Measurements from ENCODE around the gene TMSB10.

TMSB10 gene

GRCh38 chr2:84925724-84926376 lies 20.4 kb downstream of the TMSB10 start:
- CTCF ChIA-PET = interaction anchor here (0.7 to 2.8 kb wide), 45 partner anchors 9 to 422 kb away, joined by 3 to 42 read pairs (median 6); partner anchors contain the start of genes KCMF1, TMSB10 and TRABD2A
- 6% methylated on average over 34 of the region's 34 CpGs for WGBS (ENCODE audit: insufficient coverage)

GRCh38 chr2:84927275-84927627 lies 21.8 kb downstream of the TMSB10 start:
- POLR2A ChIA-PET = no interaction called here
- 80% methylated on average over 2 of the region's 3 CpGs for WGBS (ENCODE audit: insufficient coverage)
- CTCF ChIA-PET = interaction anchor here (2.0 to 2.8 kb wide), 8 partner anchors 10 to 85 kb away, joined by 9 to 42 read pairs (median 18); partner anchors contain the start of genes KCMF1 and TMSB10
- Histone ChIP-seq H3K27ac (ENCODE audit: insufficient read depth in 1 of 2, low read depth in 1 of 2, low read length in 2 of 2, poor library complexity in 1 of 2, severe bottlenecking in 2 of 2) (no peak overlapping the region), H3K36me3 (ENCODE audit: control insufficient read depth in 4 of 4, insufficient read depth in 4 of 4, low read length in 3 of 4) (no peaks in the 10 kb centered on the region), H3K4me3 (ENCODE audit: control insufficient read depth in 1 of 7, extremely low read depth in 1 of 7, insufficient read depth in 4 of 7, low read depth in 2 of 7, low read length in 6 of 7) (peak overlapping the region in 2 of 7 experiments; percentile 74 to 83), H3K4me1 (ENCODE audit: control extremely low read depth in 1 of 4, control insufficient read depth in 4 of 4, insufficient read depth in 4 of 4, low read length in 3 of 4) (peaks cover 0 to 29% (median 21%) of the 10 kb centered on the region in 4 experiments), H3K9me3 (ENCODE audit: control extremely low read depth in 1 of 5, control insufficient read depth in 4 of 5, insufficient read depth in 2 of 5, low read depth in 1 of 5, low read length in 4 of 5) (no peaks in the 10 kb centered on the region), H3K27me3 (replicated peaks in 2 of 5; ENCODE audit: control insufficient read depth in 4 of 5, insufficient read depth in 5 of 5, low read length in 4 of 5) (no peaks in the 10 kb centered on the region)
- no peak for DNase-seq

More at GRCh38 chr2:84925724-84926376, 20.4 kb downstream of the TMSB10 start:
- H3K4me1 ChIP-seq (ENCODE audit: control extremely low read depth in 1 of 4, control insufficient read depth in 4 of 4, insufficient read depth in 4 of 4, low read length in 3 of 4) = peaks cover 0 to 29% (median 21%) of the 10 kb centered on the region in 4 experiments
- H3K27me3 ChIP-seq (replicated peaks in 2 of 5; ENCODE audit: control insufficient read depth in 4 of 5, insufficient read depth in 5 of 5, low read length in 4 of 5) = no peaks in the 10 kb centered on the region
- no peaks in the 10 kb centered on the region for H3K9me3 ChIP-seq (ENCODE audit: control extremely low read depth in 1 of 5, control insufficient read depth in 4 of 5, insufficient read depth in 2 of 5, low read depth in 1 of 5, low read length in 4 of 5)
- H3K36me3 ChIP-seq (ENCODE audit: control insufficient read depth in 4 of 4, insufficient read depth in 4 of 4, low read length in 3 of 4) = no peaks in the 10 kb centered on the region
- H3K4me3 ChIP-seq (ENCODE audit: control insufficient read depth in 1 of 7, extremely low read depth in 1 of 7, insufficient read depth in 4 of 7, low read depth in 2 of 7, low read length in 6 of 7) = peak overlapping the region in 6 of 7 experiments; percentile 52 to 83 (median 68)
- H3K27ac ChIP-seq (ENCODE audit: insufficient read depth in 1 of 2, low read depth in 1 of 2, low read length in 2 of 2, poor library complexity in 1 of 2, severe bottlenecking in 2 of 2) = no peak overlapping the region
- DNase-seq = peak; percentile 95 to 97 (median 96)
- POLR2A ChIA-PET = interaction anchor here (0.6 to 1.9 kb wide), 6 partner anchors 14 to 54 kb away, joined by 3 to 8 read pairs (median 4); no protein-coding TSS in a partner anchor

GRCh38 chr2:84931384-84931821 lies 25.9 kb downstream of the TMSB10 start:
- no peaks in the 10 kb centered on the region for H3K27me3 ChIP-seq (replicated peaks in 2 of 5; ENCODE audit: control insufficient read depth in 4 of 5, insufficient read depth in 5 of 5, low read length in 4 of 5)
- no peak overlapping the region for H3K27ac ChIP-seq (ENCODE audit: insufficient read depth in 1 of 2, low read depth in 1 of 2, low read length in 2 of 2, poor library complexity in 1 of 2, severe bottlenecking in 2 of 2)
- 89% methylated on average over 1 of the region's 1 CpG for WGBS (ENCODE audit: insufficient coverage)
- no peaks in the 10 kb centered on the region for H3K36me3 ChIP-seq (ENCODE audit: control insufficient read depth in 4 of 4, insufficient read depth in 4 of 4, low read length in 3 of 4)
- no peak overlapping the region for H3K4me3 ChIP-seq (ENCODE audit: control insufficient read depth in 1 of 7, extremely low read depth in 1 of 7, insufficient read depth in 4 of 7, low read depth in 2 of 7, low read length in 6 of 7)
- DNase-seq = no peak
- peaks cover 0 to 8% (median 6%) of the 10 kb centered on the region in 4 experiments for H3K4me1 ChIP-seq (ENCODE audit: control extremely low read depth in 1 of 4, control insufficient read depth in 4 of 4, insufficient read depth in 4 of 4, low read length in 3 of 4)
- CTCF ChIA-PET = interaction anchor here (1.7 kb wide), 1 partner anchor 8 kb away, joined by 4 read pairs; no protein-coding TSS in a partner anchor
- POLR2A ChIA-PET = no interaction called here
- H3K9me3 ChIP-seq (ENCODE audit: control extremely low read depth in 1 of 5, control insufficient read depth in 4 of 5, insufficient read depth in 2 of 5, low read depth in 1 of 5, low read length in 4 of 5) = no peaks in the 10 kb centered on the region

- no peaks in the 10 kb centered on the region for H3K9me3 ChIP-seq (ENCODE audit: control extremely low read depth in 1 of 5, control insufficient read depth in 4 of 5, insufficient read depth in 2 of 5, low read depth in 1 of 5, low read length in 4 of 5)
- H3K36me3 ChIP-seq (ENCODE audit: control insufficient read depth in 4 of 4, insufficient read depth in 4 of 4, low read length in 3 of 4) = no peaks in the 10 kb centered on the region
- H3K4me3 ChIP-seq (ENCODE audit: control insufficient read depth in 1 of 7, extremely low read depth in 1 of 7, insufficient read depth in 4 of 7, low read depth in 2 of 7, low read length in 6 of 7) = peak overlapping the region in 1 of 7 experiments; percentile 34
- DNase-seq = peak; percentile 55 to 84 (median 81)
- H3K27ac ChIP-seq (ENCODE audit: insufficient read depth in 1 of 2, low read depth in 1 of 2, low read length in 2 of 2, poor library complexity in 1 of 2, severe bottlenecking in 2 of 2) = no peak overlapping the region
- WGBS (ENCODE audit: insufficient coverage) = 78% methylated on average over 2 of the region's 5 CpGs
- ChIA-PET POLR2A (interaction anchor here (0.6 kb wide), 1 partner anchor 23 kb away, joined by 3 read pairs; no protein-coding TSS in a partner anchor), CTCF (interaction anchor here (1.4 to 5.3 kb wide), 4 partner anchors 8 to 82 kb away, joined by 5 to 34 read pairs (median 6); no protein-coding TSS in a partner anchor)
- peaks cover 10 to 26% (median 21%) of the 10 kb centered on the region in 4 experiments for H3K4me1 ChIP-seq (ENCODE audit: control extremely low read depth in 1 of 4, control insufficient read depth in 4 of 4, insufficient read depth in 4 of 4, low read length in 3 of 4)
- no peaks in the 10 kb centered on the region for H3K27me3 ChIP-seq (replicated peaks in 2 of 5; ENCODE audit: control insufficient read depth in 4 of 5, insufficient read depth in 5 of 5, low read length in 4 of 5)
These were observed 32.9 kb downstream of the TMSB10 start for GRCh38 chr2:84938194-84938879.

- ChIA-PET POLR2A (interaction anchor here (0.6 to 1.2 kb wide), 5 partner anchors 13 to 65 kb away, joined by 3 to 5 read pairs (median 3); partner anchors contain the start of gene KCMF1), CTCF (interaction anchor here (1.1 to 5.3 kb wide), 6 partner anchors 9 to 81 kb away, joined by 3 to 34 read pairs (median 4); no protein-coding TSS in a partner anchor)
- H3K36me3 ChIP-seq (ENCODE audit: control insufficient read depth in 4 of 4, insufficient read depth in 4 of 4, low read length in 3 of 4) = no peaks in the 10 kb centered on the region
- H3K27me3 ChIP-seq (replicated peaks in 2 of 5; ENCODE audit: control insufficient read depth in 4 of 5, insufficient read depth in 5 of 5, low read length in 4 of 5) = no peaks in the 10 kb centered on the region
- DNase-seq = peak; percentile 84 to 95 (median 95)
- H3K9me3 ChIP-seq (ENCODE audit: control extremely low read depth in 1 of 5, control insufficient read depth in 4 of 5, insufficient read depth in 2 of 5, low read depth in 1 of 5, low read length in 4 of 5) = no peaks in the 10 kb centered on the region
- H3K4me1 ChIP-seq (ENCODE audit: control extremely low read depth in 1 of 4, control insufficient read depth in 4 of 4, insufficient read depth in 4 of 4, low read length in 3 of 4) = peaks cover 10 to 26% (median 21%) of the 10 kb centered on the region in 4 experiments
- peak overlapping the region in 3 of 7 experiments; percentile 28 to 68 (median 38) for H3K4me3 ChIP-seq (ENCODE audit: control insufficient read depth in 1 of 7, extremely low read depth in 1 of 7, insufficient read depth in 4 of 7, low read depth in 2 of 7, low read length in 6 of 7)
- 37% methylated on average over 9 of the region's 9 CpGs for WGBS (ENCODE audit: insufficient coverage)
- H3K27ac ChIP-seq (ENCODE audit: insufficient read depth in 1 of 2, low read depth in 1 of 2, low read length in 2 of 2, poor library complexity in 1 of 2, severe bottlenecking in 2 of 2) = peak overlapping the region; percentile 59 to 69
These were observed 34.1 kb downstream of the TMSB10 start for GRCh38 chr2:84939426-84940087.

GRCh38 chr2:84940088-84940470 lies 34.6 kb downstream of the TMSB10 start:
- Histone ChIP-seq H3K4me1 (ENCODE audit: control extremely low read depth in 1 of 4, control insufficient read depth in 4 of 4, insufficient read depth in 4 of 4, low read length in 3 of 4) (peaks cover 10 to 28% (median 24%) of the 10 kb centered on the region in 4 experiments), H3K9me3 (ENCODE audit: control extremely low read depth in 1 of 5, control insufficient read depth in 4 of 5, insufficient read depth in 2 of 5, low read depth in 1 of 5, low read length in 4 of 5) (no peaks in the 10 kb centered on the region), H3K36me3 (ENCODE audit: control insufficient read depth in 4 of 4, insufficient read depth in 4 of 4, low read length in 3 of 4) (no peaks in the 10 kb centered on the region), H3K27ac (ENCODE audit: insufficient read depth in 1 of 2, low read depth in 1 of 2, low read length in 2 of 2, poor library complexity in 1 of 2, severe bottlenecking in 2 of 2) (peak overlapping the region; percentile 59 to 69), H3K27me3 (replicated peaks in 2 of 5; ENCODE audit: control insufficient read depth in 4 of 5, insufficient read depth in 5 of 5, low read length in 4 of 5) (no peaks in the 10 kb centered on the region), H3K4me3 (ENCODE audit: control insufficient read depth in 1 of 7, extremely low read depth in 1 of 7, insufficient read depth in 4 of 7, low read depth in 2 of 7, low read length in 6 of 7) (peak overlapping the region in 3 of 7 experiments; percentile 28 to 68 (median 38))
- 83% methylated on average over 1 of the region's 3 CpGs for whole genome bisulfite sequencing (ENCODE audit: insufficient coverage)
- CTCF ChIA-PET = interaction anchor here (1.1 to 5.3 kb wide), 6 partner anchors 9 to 80 kb away, joined by 3 to 34 read pairs (median 4); no protein-coding TSS in a partner anchor
- POLR2A ChIA-PET = interaction anchor here (0.6 to 1.2 kb wide), 5 partner anchors 14 to 65 kb away, joined by 3 to 5 read pairs (median 3); partner anchors contain the start of gene KCMF1
- DNase-seq = no peak
